Muscle of leg (tissue), 11 donors: ENCODE results near the gene PHF19. TPM values are rescaled to one million over a fixed set of nuclear protein-coding genes. Genes with fewer than 3 reads are reported as not detected.
A peak's percentile ranks its signal among the peaks of the same experiment; 100 is the strongest.

ENCODE experiments used
- DNase-seq: peaks from one replicate; pipeline ENCODE4 v3.0.0; 2013
- H3K27ac ChIP-seq: one replicate; pipeline ENCODE4 v1.5.1; 2013; ENCODE audit warnings: mild to moderate bottlenecking, low read length, control low read depth
- H3K27me3 ChIP-seq: one replicate; pipeline ENCODE4 v1.6.1; 2013; ENCODE audit warnings: low read length; ENCODE audit not compliant: control insufficient read depth, insufficient read depth
- H3K36me3 ChIP-seq: one replicate; pipeline ENCODE4 v1.6.1; 2013; ENCODE audit warnings: low read length; ENCODE audit not compliant: control insufficient read depth, insufficient read depth
- H3K4me1 ChIP-seq: one replicate; pipeline ENCODE4 v1.6.1; 2013; ENCODE audit warnings: low read length; ENCODE audit not compliant: control insufficient read depth, insufficient read depth
- H3K4me3 ChIP-seq: one replicate; pipeline ENCODE4 v1.5.1; 2013; ENCODE audit warnings: low read length, control low read depth
- H3K9me3 ChIP-seq: replicated peaks from 2 replicates; pipeline ENCODE4 v1.6.1; 2013; ENCODE audit warnings: low read depth, low read length; ENCODE audit not compliant: control insufficient read depth
- WGBS: methylation state at CpG from one replicate; pipeline ENCODE4 v1.1.5; 2013; ENCODE audit warnings: missing lambda C conversion rate; ENCODE audit not compliant: insufficient coverage; 5-methylcytosine and 5-hydroxymethylcytosine counted together
- polyA plus RNA-seq, 8 donors: library from polyadenylated mRNA; unstranded; fragments of 120-200 nt; gene quantifications; one replicate each; pipeline versions ENCODE4 v1.2.1 to v1.2.3, GENCODE V29; 2013; ENCODE audit warnings: inconsistent platforms in 1 of 8, low replicate concordance in 1 of 8; ENCODE audit not compliant: insufficient read length in 8 of 8, insufficient read depth in 1 of 8
- total RNA-seq: library from RNA; stranded (reverse); fragments of 120-200 nt; gene quantifications from one replicate; pipeline ENCODE4 v1.2.4, GENCODE V29; 2013

The PHF19 gene
- total and polyA plus RNA-seq, 9 donors: 31.5 to 41.0 (median 38.3) TPM

- H3K27ac ChIP-seq: no peak overlapping the region
- H3K36me3 ChIP-seq: no peaks in the 10 kb centered on the region
- no peaks in the 10 kb centered on the region for H3K9me3 ChIP-seq
- no peak overlapping the region for H3K4me3 ChIP-seq
- 67% methylated on average over 1 of the region's 3 CpGs for WGBS
- H3K27me3 ChIP-seq: no peaks in the 10 kb centered on the region
- DNase-seq: no peak
- peaks cover 13% of the 10 kb centered on the region for H3K4me1 ChIP-seq
These were observed 6.6 kb upstream of the PHF19 start for GRCh38 chr9:120883608-120883996.

- H3K27ac ChIP-seq: no peak overlapping the region
These were observed 6.1 kb upstream of the PHF19 start for GRCh38 chr9:120882935-120883607.

GRCh38 chr9:120879446-120879845 lies 2.5 kb upstream of the PHF19 start:
- H3K4me3 ChIP-seq: no peak overlapping the region
- no peak overlapping the region for H3K27ac ChIP-seq
- H3K4me1 ChIP-seq: peaks cover 19% of the 10 kb centered on the region
- no CpG with 5 or more reads among the region's 6 CpGs for whole genome bisulfite sequencing
- peaks cover 3% of the 10 kb centered on the region for H3K27me3 ChIP-seq
- no peaks in the 10 kb centered on the region for H3K9me3 ChIP-seq
- DNase-seq: no peak
- H3K36me3 ChIP-seq: peaks cover 1% of the 10 kb centered on the region

More at GRCh38 chr9:120882935-120883607, 6.1 kb upstream of the PHF19 start:
- H3K4me1 ChIP-seq: peaks cover 16% of the 10 kb centered on the region
- DNase-seq: no peak
- no peak overlapping the region for H3K4me3 ChIP-seq
- H3K9me3 ChIP-seq: no peaks in the 10 kb centered on the region
- H3K36me3 ChIP-seq: no peaks in the 10 kb centered on the region
- WGBS: 100% methylated on average over 1 of the region's 10 CpGs
- H3K27me3 ChIP-seq: peaks cover 3% of the 10 kb centered on the region

GRCh38 chr9:120878188-120879130 lies 1.5 kb upstream of the PHF19 start:
- H3K4me1 ChIP-seq: peaks cover 19% of the 10 kb centered on the region
- peak overlapping the region; percentile 80 for H3K4me3 ChIP-seq
- no peak for DNase-seq
- no peak overlapping the region for H3K27ac ChIP-seq
- no peaks in the 10 kb centered on the region for H3K9me3 ChIP-seq
- peaks cover 11% of the 10 kb centered on the region for H3K36me3 ChIP-seq
- peaks cover 3% of the 10 kb centered on the region for H3K27me3 ChIP-seq
- WGBS: 55% methylated on average over 5 of the region's 8 CpGs

GRCh38 chr9:120877276-120878034 lies 467 bp upstream of the PHF19 start:
- DNase-seq: peak; percentile 86
- H3K36me3 ChIP-seq: peaks cover 19% of the 10 kb centered on the region
- peak overlapping the region; percentile 80 for H3K4me3 ChIP-seq
- WGBS: under 1% methylated on average over 41 of the region's 63 CpGs
- H3K4me1 ChIP-seq: peaks cover 19% of the 10 kb centered on the region
- no peaks in the 10 kb centered on the region for H3K9me3 ChIP-seq
- H3K27ac ChIP-seq: peak overlapping the region; percentile 84
- H3K27me3 ChIP-seq: peaks cover 3% of the 10 kb centered on the region

GRCh38 chr9:120875954-120876841 lies 790 bp downstream of the PHF19 start:
- H3K27ac ChIP-seq: peak overlapping the region; percentile 92
- WGBS: 1% methylated on average over 56 of the region's 65 CpGs

GRCh38 chr9:120875643-120875953 lies 1.4 kb downstream of the PHF19 start:
- DNase-seq: no peak
- Histone ChIP-seq H3K4me3 (peak overlapping the region; percentile 80), H3K27me3 (peaks cover 3% of the 10 kb centered on the region), H3K36me3 (peaks cover 20% of the 10 kb centered on the region), H3K9me3 (no peaks in the 10 kb centered on the region), H3K4me1 (peaks cover 19% of the 10 kb centered on the region), H3K27ac (peak overlapping the region; percentile 75)
- 45% methylated on average over 5 of the region's 7 CpGs for WGBS

More at GRCh38 chr9:120875954-120876841, 790 bp downstream of the PHF19 start:
- Histone ChIP-seq H3K9me3 (no peaks in the 10 kb centered on the region), H3K4me3 (peak overlapping the region; percentile 80), H3K36me3 (peaks cover 19% of the 10 kb centered on the region), H3K4me1 (peaks cover 19% of the 10 kb centered on the region), H3K27me3 (peaks cover 3% of the 10 kb centered on the region)
- peak; percentile 91 for DNase-seq

- WGBS: 61% methylated on average over 4 of the region's 4 CpGs
- Histone ChIP-seq H3K27me3 (peaks cover 3% of the 10 kb centered on the region), H3K4me3 (no peak overlapping the region), H3K36me3 (peaks cover 24% of the 10 kb centered on the region), H3K4me1 (peaks cover 22% of the 10 kb centered on the region), H3K27ac (peak overlapping the region; percentile 75), H3K9me3 (no peaks in the 10 kb centered on the region)
- DNase-seq: no peak
These were observed 1.8 kb downstream of the PHF19 start for GRCh38 chr9:120875195-120875565.
